Body of pancreas (tissue), 4 donors: ENCODE measurements around the gene NAB1.

Experiments used
- CTCF ChIP-seq, 7 experiments: fragments of 450-650 bp in 4 of 7; fragments of 200-600 bp in 3 of 7; sonication (generic) in 3 of 7; IDR thresholded peaks; one replicate each; pipeline ENCODE4 v1.5.1; 2016 to 2019; ENCODE audit warnings: antibody characterized with exemption in 7 of 7
- POLR2A ChIP-seq, 3 donors: fragments of 450-650 bp; IDR thresholded peaks; one replicate each; pipeline ENCODE4 v1.6.1; 2016; ENCODE audit warnings: antibody characterized with exemption in 3 of 3, mild to moderate bottlenecking in 2 of 3

GRCh38 chr2:190628591-190629319, 20.1 kb upstream of the NAB1 start:
- no peak for TF ChIP-seq CTCF (IDR thresholded peaks at IDR 0.05)
- no peak for TF ChIP-seq POLR2A (IDR thresholded peaks at IDR 0.05)
